Measurements from ENCODE around the gene PLPPR2.
"Not testable (repeated sequence)": the region's sequence is repeated elsewhere in the genome, so short reads cannot be mapped to it uniquely, and the experiment has no call there.

The PLPPR2 gene, protein sequence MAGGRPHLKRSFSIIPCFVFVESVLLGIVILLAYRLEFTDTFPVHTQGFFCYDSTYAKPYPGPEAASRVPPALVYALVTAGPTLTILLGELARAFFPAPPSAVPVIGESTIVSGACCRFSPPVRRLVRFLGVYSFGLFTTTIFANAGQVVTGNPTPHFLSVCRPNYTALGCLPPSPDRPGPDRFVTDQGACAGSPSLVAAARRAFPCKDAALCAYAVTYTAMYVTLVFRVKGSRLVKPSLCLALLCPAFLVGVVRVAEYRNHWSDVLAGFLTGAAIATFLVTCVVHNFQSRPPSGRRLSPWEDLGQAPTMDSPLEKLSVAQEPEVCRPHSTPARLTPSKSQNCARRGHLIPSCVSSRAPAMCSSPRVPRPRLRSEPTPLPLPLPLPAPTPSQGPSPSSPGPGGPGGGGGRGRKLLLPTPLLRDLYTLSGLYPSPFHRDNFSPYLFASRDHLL

DNA sequence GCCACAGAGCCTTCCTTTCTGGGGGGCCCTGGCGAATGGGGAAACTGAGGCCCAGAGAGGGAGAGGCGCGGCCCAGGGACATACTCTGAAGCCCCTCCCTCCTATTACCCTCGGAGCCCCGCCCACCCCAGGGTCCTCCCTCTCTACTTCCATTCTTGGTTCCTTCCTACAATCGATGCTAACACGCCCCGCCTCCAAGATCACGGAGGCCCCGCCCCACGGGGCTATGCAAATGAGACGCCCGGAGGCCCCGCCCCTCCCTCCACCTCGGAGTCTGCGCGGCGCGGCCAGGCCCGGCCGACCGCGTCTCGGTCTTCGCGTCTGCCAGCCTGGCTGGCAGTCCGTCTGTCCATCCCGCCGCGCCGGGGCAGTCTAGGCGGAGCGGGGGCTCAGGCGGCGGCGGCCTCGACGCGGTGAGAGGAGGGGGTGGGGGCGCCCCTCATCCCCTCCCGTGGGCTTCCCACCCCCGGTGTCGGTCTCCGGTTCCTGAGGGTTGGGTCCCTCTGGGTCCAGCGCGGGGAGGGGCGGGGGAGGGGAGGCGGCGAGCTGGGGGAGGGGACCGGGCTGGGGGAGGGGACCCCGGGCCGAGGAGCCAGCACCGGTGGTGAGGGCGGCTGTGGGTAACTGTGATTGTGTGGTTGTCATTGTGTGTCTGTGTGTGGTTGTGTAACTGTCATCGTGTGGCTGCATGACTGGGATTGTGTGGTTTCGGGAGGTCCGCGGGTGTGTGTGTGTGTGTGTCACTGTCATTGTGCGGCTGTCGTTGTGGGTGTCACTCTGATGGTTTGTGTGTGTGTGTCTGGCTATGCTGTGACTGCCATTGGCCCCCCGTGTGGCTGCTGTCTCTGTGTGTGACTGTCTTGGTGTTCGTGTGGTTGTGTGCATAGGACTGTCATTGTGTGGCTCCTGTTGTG lies at the start of gene PLPPR2:
PLPPR2 (plus strand) TSS at position 273 of the 914 bp plus-strand sequence. CDS start 2,242 bp downstream, outside the sequence.
- no peak within 1 kb of the TSS for H3K27ac ChIP-seq
- peaks cover 6% of the 10 kb centered on the region for H3K36me3 ChIP-seq (replicated peaks)
- H3K27me3 ChIP-seq (replicated peaks), result no peaks in the 10 kb centered on the region
- in situ Hi-C loops (cut with HindIII; ENCODE audit: low pct_ligation_motif_present, low sequenced_read_pairs), result no loop called here
- peak; percentile 92 for DNase-seq
- peak within 1 kb of the TSS; percentile 64 for H3K4me3 ChIP-seq (ENCODE audit: low read depth, low read length)
- no peak for TF ChIP-seq CTCF (IDR thresholded peaks at IDR 0.05; ENCODE audit: low read depth, low read length, missing control alignments)

GRCh38 chr19:11306337-11306736 lies 48.9 kb upstream of the PLPPR2 start:
- H3K4me3 ChIP-seq (ENCODE audit: low read depth, low read length), result no peak overlapping the region
- H3K27ac ChIP-seq, result no peak overlapping the region
- no peaks in the 10 kb centered on the region for H3K27me3 ChIP-seq (replicated peaks)
- no peak for TF ChIP-seq CTCF (IDR thresholded peaks at IDR 0.05; ENCODE audit: low read depth, low read length, missing control alignments)
- H3K36me3 ChIP-seq (replicated peaks), result no peaks in the 10 kb centered on the region
- DNase-seq, result no peak
- in situ Hi-C loops (cut with HindIII; ENCODE audit: low pct_ligation_motif_present, low sequenced_read_pairs), result no loop called here

- H3K27me3 ChIP-seq (replicated peaks); H3K27ac ChIP-seq; in situ Hi-C loops (cut with HindIII; ENCODE audit: low pct_ligation_motif_present, low sequenced_read_pairs); H3K4me3 ChIP-seq (ENCODE audit: low read depth, low read length); DNase-seq; H3K36me3 ChIP-seq (replicated peaks): not testable (repeated sequence)
Measured at GRCh38 chr19:11320278-11320995, 34.8 kb upstream of the PLPPR2 start.

GRCh38 chr19:11321191-11322126 lies 33.8 kb upstream of the PLPPR2 start:
- TF ChIP-seq CTCF (IDR thresholded peaks at IDR 0.05; ENCODE audit: low read depth, low read length, missing control alignments), result no peak
- Histone ChIP-seq H3K27me3 (replicated peaks) (no peaks in the 10 kb centered on the region), H3K36me3 (replicated peaks) (no peaks in the 10 kb centered on the region), H3K4me3 (ENCODE audit: low read depth, low read length) (no peak overlapping the region), H3K27ac (no peak overlapping the region)
- no peak for DNase-seq
- in situ Hi-C loops (cut with HindIII; ENCODE audit: low pct_ligation_motif_present, low sequenced_read_pairs), result no loop called here

DNA sequence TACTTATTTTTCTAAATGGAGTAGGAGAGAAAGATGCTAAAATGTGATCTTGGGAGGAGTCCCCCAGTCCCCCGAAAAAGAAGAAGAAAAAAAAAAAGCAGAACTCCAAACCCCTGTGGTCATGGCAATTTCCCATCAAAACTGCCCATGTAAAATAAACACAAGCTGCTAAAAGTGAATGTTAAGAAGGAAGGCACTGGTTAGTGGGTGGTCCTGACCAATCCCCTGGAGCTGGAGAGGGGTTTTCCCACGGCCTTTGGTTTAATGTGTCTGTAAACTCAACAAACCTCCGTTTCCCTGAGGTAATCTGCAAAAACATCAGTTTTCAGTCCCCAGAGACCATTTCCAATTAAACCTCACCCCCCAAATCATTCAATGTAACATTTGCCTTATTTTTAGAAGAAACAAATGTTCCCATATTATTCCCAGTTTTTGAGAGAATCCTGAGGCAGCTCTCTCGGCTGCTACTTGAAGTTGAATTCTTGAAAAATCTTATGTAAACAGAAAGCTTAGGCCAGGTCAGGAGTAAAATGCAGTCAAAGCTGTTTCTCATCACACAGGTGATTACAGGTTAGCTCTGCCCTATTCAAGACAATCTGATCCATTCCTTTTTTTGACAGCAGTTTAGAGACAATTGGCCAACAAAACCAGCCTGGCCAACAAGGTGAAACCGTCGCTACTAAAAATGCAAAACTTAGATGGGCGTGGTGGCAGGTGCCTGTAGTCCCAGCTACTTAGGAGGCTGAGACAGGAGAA lies 32.8 kb upstream of the PLPPR2 start:
- TF ChIP-seq CTCF (IDR thresholded peaks at IDR 0.05; ENCODE audit: low read depth, low read length, missing control alignments), result no peak
- Histone ChIP-seq H3K36me3 (replicated peaks) (no peaks in the 10 kb centered on the region), H3K4me3 (ENCODE audit: low read depth, low read length) (no peak overlapping the region), H3K27ac (no peak overlapping the region), H3K27me3 (replicated peaks) (no peaks in the 10 kb centered on the region)
- no peak for DNase-seq
- in situ Hi-C loops (cut with HindIII; ENCODE audit: low pct_ligation_motif_present, low sequenced_read_pairs), result no loop called here

All from brain microvascular endothelial cell (primary cell).